ENCODE data around the gene TM4SF20.

The TM4SF20 gene

DNA sequence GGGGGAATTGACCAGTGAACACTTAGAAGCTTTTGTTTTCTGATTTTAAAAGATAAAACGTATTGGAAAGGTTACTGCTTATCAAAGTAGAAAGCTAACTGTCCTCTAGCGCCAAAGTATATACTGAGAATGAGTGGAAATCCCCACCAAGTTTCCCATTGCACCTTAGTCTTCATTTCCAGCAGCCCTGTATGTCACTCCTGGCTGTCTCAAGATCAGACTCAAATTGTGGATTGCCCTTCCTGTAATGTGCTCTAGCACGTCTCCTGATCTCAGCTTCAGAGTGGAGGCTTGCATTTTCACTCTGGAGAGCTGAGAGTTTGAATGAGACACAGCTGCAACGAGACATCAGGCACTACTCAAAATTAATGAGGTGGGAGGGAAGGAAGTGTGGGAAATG lies 27.5 kb downstream of the TM4SF20 start:
- DNase-seq (ENCODE audit: low read depth in 2 of 2): no peak
- TF ChIP-seq, protein P1, sequence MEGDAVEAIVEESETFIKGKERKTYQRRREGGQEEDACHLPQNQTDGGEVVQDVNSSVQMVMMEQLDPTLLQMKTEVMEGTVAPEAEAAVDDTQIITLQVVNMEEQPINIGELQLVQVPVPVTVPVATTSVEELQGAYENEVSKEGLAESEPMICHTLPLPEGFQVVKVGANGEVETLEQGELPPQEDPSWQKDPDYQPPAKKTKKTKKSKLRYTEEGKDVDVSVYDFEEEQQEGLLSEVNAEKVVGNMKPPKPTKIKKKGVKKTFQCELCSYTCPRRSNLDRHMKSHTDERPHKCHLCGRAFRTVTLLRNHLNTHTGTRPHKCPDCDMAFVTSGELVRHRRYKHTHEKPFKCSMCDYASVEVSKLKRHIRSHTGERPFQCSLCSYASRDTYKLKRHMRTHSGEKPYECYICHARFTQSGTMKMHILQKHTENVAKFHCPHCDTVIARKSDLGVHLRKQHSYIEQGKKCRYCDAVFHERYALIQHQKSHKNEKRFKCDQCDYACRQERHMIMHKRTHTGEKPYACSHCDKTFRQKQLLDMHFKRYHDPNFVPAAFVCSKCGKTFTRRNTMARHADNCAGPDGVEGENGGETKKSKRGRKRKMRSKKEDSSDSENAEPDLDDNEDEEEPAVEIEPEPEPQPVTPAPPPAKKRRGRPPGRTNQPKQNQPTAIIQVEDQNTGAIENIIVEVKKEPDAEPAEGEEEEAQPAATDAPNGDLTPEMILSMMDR (IDR thresholded peaks at IDR 0.05; ENCODE audit: low read depth, low read length): no peak
- no peak overlapping the region for H3K4me3 ChIP-seq (replicated peaks in 1 of 2; ENCODE audit: low read depth in 2 of 2, low read length in 2 of 2)

DNA sequence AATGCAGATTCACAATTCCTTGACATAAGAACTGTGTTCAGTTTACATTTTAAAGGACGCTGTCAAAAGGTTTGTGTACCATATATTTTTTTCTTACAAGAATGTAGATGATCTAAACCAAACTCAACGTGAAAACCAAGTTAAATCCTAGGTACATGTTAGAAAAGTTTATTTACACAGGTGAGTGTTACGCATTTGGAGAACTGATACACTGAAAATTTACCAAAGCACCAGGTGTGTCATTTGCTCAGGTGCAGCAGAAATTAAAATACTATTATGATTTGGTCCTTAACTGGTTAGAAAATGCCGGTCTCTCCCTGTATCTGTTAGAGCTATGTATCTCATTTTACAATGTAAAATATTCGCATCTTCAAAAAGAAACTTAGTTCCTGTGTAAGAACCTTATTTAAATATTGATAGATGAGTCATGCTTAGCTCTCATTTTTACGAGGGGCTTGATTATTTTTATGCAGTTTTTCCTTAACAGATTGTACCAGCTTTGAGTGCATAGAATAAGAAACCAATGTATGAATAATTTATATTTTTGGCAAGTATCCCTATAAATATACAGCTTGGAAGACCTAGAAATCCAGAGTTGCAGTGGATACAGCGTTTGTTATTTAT lies 29.0 kb downstream of the TM4SF20 start:
- DNase-seq (ENCODE audit: low read depth in 2 of 2): no peak
- no peak overlapping the region for H3K4me3 ChIP-seq (replicated peaks in 1 of 2; ENCODE audit: low read depth in 2 of 2, low read length in 2 of 2)
- TF ChIP-seq, protein P1 (IDR thresholded peaks at IDR 0.05; ENCODE audit: low read depth, low read length): no peak

DNA sequence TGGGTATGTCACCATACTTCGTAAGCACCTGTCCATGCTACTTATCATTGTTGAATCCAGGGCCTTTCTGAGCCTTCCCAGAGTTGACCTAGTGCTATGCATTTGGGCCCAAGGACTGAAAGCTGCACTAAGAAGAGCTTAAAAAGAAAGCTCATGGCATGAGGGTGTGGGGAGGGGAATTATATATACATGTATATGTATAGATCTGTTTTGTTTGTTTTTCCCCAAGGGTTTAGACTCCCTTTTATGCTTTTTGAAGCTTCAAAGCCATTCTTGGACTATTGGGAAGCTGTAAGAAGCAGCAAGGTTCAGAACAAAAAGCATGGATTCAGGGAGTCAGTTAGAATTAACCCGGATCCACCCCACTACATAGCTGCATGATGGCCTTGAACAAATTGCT lies 30.8 kb downstream of the TM4SF20 start:
- no peak for DNase-seq (ENCODE audit: low read depth in 2 of 2)
- TF ChIP-seq, protein P1 (IDR thresholded peaks at IDR 0.05; ENCODE audit: low read depth, low read length): no peak
- H3K4me3 ChIP-seq (replicated peaks in 1 of 2; ENCODE audit: low read depth in 2 of 2, low read length in 2 of 2): no peak overlapping the region

DNA sequence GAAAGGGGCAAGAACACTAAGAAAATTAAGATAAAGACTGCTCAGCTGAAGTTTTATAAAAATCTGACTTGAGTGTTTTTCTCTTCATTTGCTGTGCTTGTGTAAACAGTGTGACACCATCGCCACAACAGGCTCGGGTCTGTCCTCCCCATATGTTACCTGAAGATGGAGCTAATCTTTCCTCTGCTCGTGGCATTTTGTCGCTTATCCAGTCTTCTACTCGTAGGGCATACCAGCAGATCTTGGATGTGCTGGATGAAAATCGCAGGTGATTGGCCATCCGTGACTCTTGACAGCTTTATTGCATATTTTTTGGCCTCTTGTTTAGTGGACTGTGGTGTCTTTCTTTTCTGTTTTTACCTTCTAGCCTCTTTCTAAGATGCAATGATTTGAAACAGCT lies 32.0 kb downstream of the TM4SF20 start:
- TF ChIP-seq, protein P1 (IDR thresholded peaks at IDR 0.05; ENCODE audit: low read depth, low read length): no peak
- no peak overlapping the region for H3K4me3 ChIP-seq (replicated peaks in 1 of 2; ENCODE audit: low read depth in 2 of 2, low read length in 2 of 2)
- no peak for DNase-seq (ENCODE audit: low read depth in 2 of 2)

DNA sequence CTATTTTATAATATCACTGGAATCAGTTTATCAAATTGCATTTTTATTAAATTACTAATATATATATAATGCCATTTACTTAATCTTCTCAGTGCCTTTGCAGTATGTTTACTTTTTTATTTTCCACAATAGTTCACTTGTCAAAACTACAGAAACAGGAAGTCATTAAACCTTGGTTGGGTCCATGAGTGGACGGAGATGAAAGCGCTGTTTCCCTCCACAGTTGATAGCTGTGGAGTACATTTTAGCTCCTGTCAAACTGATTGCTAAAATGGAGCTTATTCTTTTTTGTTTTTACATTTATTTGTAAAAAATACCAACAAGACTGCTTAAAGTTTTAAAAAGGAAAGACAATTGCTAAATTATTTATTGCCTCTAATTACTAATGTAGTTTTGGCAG lies 34.9 kb downstream of the TM4SF20 start:
- no peak for DNase-seq (ENCODE audit: low read depth in 2 of 2)
- no peak overlapping the region for H3K4me3 ChIP-seq (replicated peaks in 1 of 2; ENCODE audit: low read depth in 2 of 2, low read length in 2 of 2)
- TF ChIP-seq, protein P1 (IDR thresholded peaks at IDR 0.05; ENCODE audit: low read depth, low read length): no peak

DNA sequence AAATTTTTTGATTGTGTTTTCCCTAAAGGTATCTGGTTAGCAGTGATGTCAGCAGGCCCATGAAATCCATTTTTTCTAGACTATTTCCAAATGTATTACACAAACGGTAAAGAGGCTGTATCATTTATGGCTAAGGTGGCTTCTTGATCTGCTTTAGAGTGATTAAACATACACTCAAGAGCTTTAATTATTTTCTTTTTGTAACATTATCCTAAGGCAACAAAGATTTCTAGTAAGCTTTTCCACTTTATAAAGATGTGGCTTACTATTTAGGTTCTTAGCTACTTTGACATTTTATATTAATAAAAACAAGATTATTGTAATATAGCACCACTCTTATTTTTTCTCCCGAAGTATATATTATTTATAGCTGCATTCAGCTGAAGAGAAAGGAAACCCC lies 37.6 kb downstream of the TM4SF20 start:
- TF ChIP-seq, protein P1 (IDR thresholded peaks at IDR 0.05; ENCODE audit: low read depth, low read length): no peak
- no peak for DNase-seq (ENCODE audit: low read depth in 2 of 2)
- no peak overlapping the region for H3K4me3 ChIP-seq (replicated peaks in 1 of 2; ENCODE audit: low read depth in 2 of 2, low read length in 2 of 2)

DNA sequence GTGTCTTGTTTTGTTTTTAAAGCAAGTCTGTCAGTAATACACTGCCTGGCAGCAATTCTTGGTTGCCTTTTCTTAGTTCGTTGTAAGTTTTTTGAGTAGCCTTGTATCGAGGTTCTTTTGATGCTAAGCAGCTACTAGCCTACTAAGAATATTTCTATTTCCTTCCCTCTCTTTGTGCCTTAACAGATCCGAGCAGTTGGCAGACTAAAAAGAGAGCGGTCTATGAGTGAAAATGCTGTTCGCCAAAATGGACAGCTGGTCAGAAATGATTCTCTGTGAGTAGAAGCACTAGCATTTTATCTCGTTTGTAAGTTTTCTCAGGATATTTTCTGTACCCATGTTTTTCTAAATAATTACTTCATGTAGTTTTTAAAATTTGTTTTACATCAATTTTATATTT lies 39.0 kb downstream of the TM4SF20 start:
- TF ChIP-seq, protein P1 (IDR thresholded peaks at IDR 0.05; ENCODE audit: low read depth, low read length): no peak
- H3K4me3 ChIP-seq (replicated peaks in 1 of 2; ENCODE audit: low read depth in 2 of 2, low read length in 2 of 2): no peak overlapping the region
- DNase-seq (ENCODE audit: low read depth in 2 of 2): no peak
